PC-9 (cell line): ENCODE results near the gene FOS.

Source experiments
- EZH2 ChIP-seq: fragments of 200-600 bp; sonication (generic); IDR thresholded peaks from 2 replicates; pipeline ENCODE4 v1.8.0; 2017; ENCODE audit warnings: antibody characterized with exemption, low read depth
- TF ChIP-seq, protein P1 (sequence below): fragments of 200-600 bp; sonication (generic); conservative IDR thresholded peaks from 2 replicates; pipeline ENCODE4 v1.6.1; 2017; ENCODE audit warnings: mixed run types, antibody characterized with exemption, mild to moderate bottlenecking, moderate library complexity

DNA sequence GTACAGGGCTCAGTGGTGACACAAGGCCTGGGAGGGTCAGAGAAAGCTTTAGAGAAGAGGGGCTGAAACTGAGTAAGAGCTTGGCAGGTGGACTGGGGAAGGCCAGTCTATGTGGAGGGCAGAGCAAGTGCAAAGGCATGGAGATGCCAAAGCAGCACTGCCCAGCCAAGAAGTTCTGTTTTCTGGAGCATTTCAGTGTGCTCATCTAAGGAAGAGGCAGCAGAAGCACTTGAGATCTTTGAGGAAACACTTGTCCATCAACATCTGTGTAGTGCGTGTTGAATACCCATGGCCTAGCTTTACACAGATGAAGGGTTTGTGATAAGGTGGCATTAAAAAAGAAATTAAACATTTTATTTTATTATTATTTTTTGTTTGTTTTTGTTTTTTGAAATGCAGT, 52.8 kb downstream of the FOS start:
- no peak for TF ChIP-seq EZH2
- TF ChIP-seq, protein P1, sequence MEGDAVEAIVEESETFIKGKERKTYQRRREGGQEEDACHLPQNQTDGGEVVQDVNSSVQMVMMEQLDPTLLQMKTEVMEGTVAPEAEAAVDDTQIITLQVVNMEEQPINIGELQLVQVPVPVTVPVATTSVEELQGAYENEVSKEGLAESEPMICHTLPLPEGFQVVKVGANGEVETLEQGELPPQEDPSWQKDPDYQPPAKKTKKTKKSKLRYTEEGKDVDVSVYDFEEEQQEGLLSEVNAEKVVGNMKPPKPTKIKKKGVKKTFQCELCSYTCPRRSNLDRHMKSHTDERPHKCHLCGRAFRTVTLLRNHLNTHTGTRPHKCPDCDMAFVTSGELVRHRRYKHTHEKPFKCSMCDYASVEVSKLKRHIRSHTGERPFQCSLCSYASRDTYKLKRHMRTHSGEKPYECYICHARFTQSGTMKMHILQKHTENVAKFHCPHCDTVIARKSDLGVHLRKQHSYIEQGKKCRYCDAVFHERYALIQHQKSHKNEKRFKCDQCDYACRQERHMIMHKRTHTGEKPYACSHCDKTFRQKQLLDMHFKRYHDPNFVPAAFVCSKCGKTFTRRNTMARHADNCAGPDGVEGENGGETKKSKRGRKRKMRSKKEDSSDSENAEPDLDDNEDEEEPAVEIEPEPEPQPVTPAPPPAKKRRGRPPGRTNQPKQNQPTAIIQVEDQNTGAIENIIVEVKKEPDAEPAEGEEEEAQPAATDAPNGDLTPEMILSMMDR = no peak
